IMR-90 (cell line): ENCODE data around the gene PMPCA. TPM values are rescaled to one million over a fixed set of nuclear protein-coding genes. Genes with fewer than 3 reads are reported as not detected.

ENCODE experiments used
- ATAC-seq: fragments of 200-7000 bp; cut with Tn5 transposase; 2 replicates; pipeline ENCODE4 v1.9.1; 2020; ENCODE audit warnings: low read depth, mild to moderate bottlenecking, moderate library complexity
- BruUV-seq: library from RNA; stranded (reverse); fragments of 400-500 nt; replicated peaks from 2 replicates; lab custom pipeline; 2021; lab: Mats Ljungman, UMichigan
- CTCF ChIA-PET: fragments of 300-600 bp; formaldehyde crosslinking; extraction: SDS; loops from one replicate; lab custom pipeline; 2021; ENCODE audit warnings: antibody characterized with exemption; lab: Yijun Ruan, JAX
- POLR2A ChIA-PET: fragments of 300-600 bp; sonication (Branson Sonifier 250); formaldehyde crosslinking; loops from one replicate; lab custom pipeline; 2022; ENCODE audit warnings: antibody characterized with exemption; ENCODE audit not compliant: unreplicated experiment; lab: Charles Lee
- DNase-seq: peaks from one replicate; pipeline ENCODE4 v3.0.0; 2013
- H2AFZ ChIP-seq: replicated peaks from 2 replicates; pipeline ENCODE3; 2013; ENCODE audit warnings: low read length, mild to moderate bottlenecking; ENCODE audit not compliant: poor library complexity
- H2AK5ac ChIP-seq: 2 replicates; pipeline ENCODE4 v1.6.1; 2013; ENCODE audit warnings: low read depth, low read length, inconsistent platforms
- H2AK9ac ChIP-seq: replicated peaks from 2 replicates; pipeline ENCODE3; 2013; ENCODE audit warnings: mild to moderate bottlenecking, low read depth, low read length, moderate library complexity; ENCODE audit not compliant: poor library complexity
- H2BK120ac ChIP-seq: 2 replicates; pipeline ENCODE4 v1.6.1; 2013; ENCODE audit warnings: low read depth, low read length, inconsistent platforms
- H2BK15ac ChIP-seq: 3 replicates; pipeline ENCODE4 v1.6.1; 2013; ENCODE audit warnings: low read depth, low read length, inconsistent platforms
- H2BK20ac ChIP-seq: 2 replicates; pipeline ENCODE4 v1.6.1; 2013; ENCODE audit warnings: low read depth, mild to moderate bottlenecking, inconsistent platforms, low read length, moderate library complexity
- H2BK5ac ChIP-seq: 2 replicates; pipeline ENCODE4 v1.6.1; 2013; ENCODE audit warnings: mild to moderate bottlenecking, low read depth, low read length, inconsistent platforms; ENCODE audit not compliant: poor library complexity, severe bottlenecking
- H3K14ac ChIP-seq: replicated peaks from 2 replicates; pipeline ENCODE4 v1.6.1; 2013; ENCODE audit warnings: low read depth, low read length, inconsistent platforms
- H3K18ac ChIP-seq: 2 replicates; pipeline ENCODE4 v1.6.1; 2013; ENCODE audit warnings: low read depth, low read length, control low read depth
- H3K23ac ChIP-seq: 2 replicates; pipeline ENCODE4 v1.6.1; 2013; ENCODE audit warnings: low read depth, low read length, inconsistent platforms
- H3K27ac ChIP-seq: 2 replicates; pipeline ENCODE4 v1.5.1; 2013; ENCODE audit warnings: mild to moderate bottlenecking, control low read depth, low read length; ENCODE audit not compliant: insufficient read depth
- H3K27me3 ChIP-seq: 2 replicates; pipeline ENCODE4 v1.6.1; 2013; ENCODE audit warnings: low read length; ENCODE audit not compliant: control insufficient read depth, insufficient read depth
- H3K36me3 ChIP-seq: 2 replicates; pipeline ENCODE4 v1.6.1; 2013; ENCODE audit warnings: low read length, mixed read lengths; ENCODE audit not compliant: control insufficient read depth, insufficient read depth
- H3K4ac ChIP-seq: 2 replicates; pipeline ENCODE4 v1.6.1; 2013; ENCODE audit warnings: low read depth, low read length, inconsistent platforms
- H3K4me1 ChIP-seq: 2 replicates; pipeline ENCODE4 v1.6.1; 2013; ENCODE audit warnings: low read length, mixed read lengths; ENCODE audit not compliant: control insufficient read depth, insufficient read depth
- H3K4me2 ChIP-seq: 2 replicates; pipeline ENCODE4 v1.6.1; 2013; ENCODE audit warnings: low read depth, mild to moderate bottlenecking, control low read depth, low read length, moderate library complexity
- H3K4me3 ChIP-seq: 2 replicates; pipeline ENCODE4 v1.5.1; 2013; ENCODE audit warnings: low read depth, mild to moderate bottlenecking, control low read depth, low read length, moderate library complexity; ENCODE audit not compliant: insufficient read depth
- H3K56ac ChIP-seq: 2 replicates; pipeline ENCODE4 v1.6.1; 2013; ENCODE audit warnings: low read length, inconsistent platforms; ENCODE audit not compliant: insufficient read depth; ENCODE audit errors: extremely low read depth
- H3K79me1 ChIP-seq, 2 experiments: 2 replicates each; pipeline ENCODE4 v1.6.1; 2013; ENCODE audit warnings: low read length in 2 of 2, inconsistent platforms in 1 of 2, low read depth in 1 of 2
- H3K9ac ChIP-seq: 2 replicates; pipeline ENCODE4 v1.6.1; 2013; ENCODE audit warnings: low read depth, low read length, control low read depth
- H3K9me1 ChIP-seq: 2 replicates; pipeline ENCODE4 v1.6.1; 2013; ENCODE audit warnings: low read length, inconsistent platforms; ENCODE audit not compliant: insufficient read depth
- H3K9me3 ChIP-seq: 2 replicates; pipeline ENCODE4 v1.6.1; 2013; ENCODE audit warnings: low read length; ENCODE audit not compliant: control insufficient read depth, insufficient read depth
- H4K20me1 ChIP-seq: 2 replicates; pipeline ENCODE4 v1.6.1; 2013; ENCODE audit warnings: low read length, inconsistent platforms; ENCODE audit not compliant: insufficient read depth
- H4K5ac ChIP-seq: 2 replicates; pipeline ENCODE4 v1.6.1; 2013; ENCODE audit warnings: mild to moderate bottlenecking, low read depth, low read length, control low read depth
- H4K8ac ChIP-seq, 2 experiments: 2 replicates each; pipeline ENCODE4 v1.6.1; 2013; ENCODE audit warnings: low read depth in 2 of 2, low read length in 2 of 2, control low read depth in 1 of 2, inconsistent platforms in 1 of 2
- H4K91ac ChIP-seq: 2 replicates; pipeline ENCODE4 v1.6.1; 2013; ENCODE audit warnings: low read depth, low read length, inconsistent platforms; ENCODE audit not compliant: insufficient read depth
- BHLHE40 ChIP-seq: fragments of 150-350 bp; IDR thresholded peaks from 2 replicates; pipeline ENCODE4 v1.6.1; 2016; ENCODE audit warnings: mild to moderate bottlenecking, low read depth, low read length
- CEBPB ChIP-seq: IDR thresholded peaks from 2 replicates; pipeline ENCODE4 v1.6.1; 2012; ENCODE audit warnings: low read depth, low read length, improper control_type of control experiment
- CHD1 ChIP-seq: IDR thresholded peaks from 2 replicates; pipeline ENCODE4 v1.6.1; 2012; ENCODE audit warnings: low read depth, low read length, improper control_type of control experiment
- CTCF ChIP-seq: conservative IDR thresholded peaks from 2 replicates; pipeline ENCODE4 v1.5.1; 2012; ENCODE audit warnings: mild to moderate bottlenecking, low read depth, low read length, improper control_type of control experiment
- FOS ChIP-seq: fragments of 150-350 bp; IDR thresholded peaks from 2 replicates; pipeline ENCODE4 v1.6.1; 2016; ENCODE audit warnings: low read depth, low read length
- MAFK ChIP-seq: IDR thresholded peaks from 2 replicates; pipeline ENCODE4 v1.6.1; 2012; ENCODE audit warnings: low read depth, low read length, improper control_type of control experiment
- MAZ ChIP-seq: IDR thresholded peaks from 2 replicates; pipeline ENCODE4 v1.6.1; 2012; ENCODE audit warnings: low read depth, mild to moderate bottlenecking, low read length, improper control_type of control experiment, moderate library complexity, borderline replicate concordance
- MXI1 ChIP-seq: IDR thresholded peaks from 2 replicates; pipeline ENCODE4 v1.6.1; 2012; ENCODE audit warnings: low read depth, mild to moderate bottlenecking, low read length, moderate library complexity, borderline replicate concordance
- NFE2L2 ChIP-seq: fragments of 150-350 bp; IDR thresholded peaks from 2 replicates; pipeline ENCODE4 v1.6.1; 2016; ENCODE audit warnings: low read depth, mild to moderate bottlenecking, low read length
- RCOR1 ChIP-seq: IDR thresholded peaks from 2 replicates; pipeline ENCODE4 v1.6.1; 2012; ENCODE audit warnings: mild to moderate bottlenecking, low read length, improper control_type of control experiment; ENCODE audit not compliant: insufficient replicate concordance
- RFX5 ChIP-seq: IDR thresholded peaks from 2 replicates; pipeline ENCODE4 v1.8.0; 2012; ENCODE audit warnings: low read depth, mild to moderate bottlenecking, low read length, moderate library complexity
- SMC3 ChIP-seq: fragments of 150-350 bp; IDR thresholded peaks from 2 replicates; pipeline ENCODE4 v1.6.1; 2016; ENCODE audit warnings: low read depth, mild to moderate bottlenecking, antibody characterized with exemption, low read length, moderate library complexity
- WGBS, 2 experiments: methylation state at CpG; one replicate each; pipeline versions ENCODE4 v1.1.5 to v1.1.7; 2013; ENCODE audit warnings: missing lambda C conversion rate in 2 of 2; ENCODE audit not compliant: insufficient read length in 1 of 2; ENCODE audit errors: extremely low coverage in 2 of 2; 5-methylcytosine and 5-hydroxymethylcytosine counted together
- dilution Hi-C: fragments of 300-500 bp; cut with HindIII; formaldehyde crosslinking; loops from one replicate; pipeline ENCODE4 v1.14.3; 2018; ENCODE audit warnings: low sequenced_read_pairs; ENCODE audit not compliant: unreplicated experiment
- in situ Hi-C: fragments of 300-500 bp; cut with MboI; formaldehyde crosslinking; loops from 3 replicates; pipeline ENCODE4 v1.14.3; 2019; ENCODE audit warnings: low sequenced_read_pairs, inconsistent platforms, mixed read lengths
- intact Hi-C: fragments of 100-400 bp; cut with micrococcal nuclease; formaldehyde crosslinking; loops from 2 replicates; pipeline ENCODE4 v1.10.0; 2022
- polyA plus RNA-seq, 3 experiments: library from polyadenylated mRNA; depleted of rRNA; stranded (reverse); fragments of >200 nt; gene quantifications; 2 replicates each; pipeline ENCODE4 v1.2.3, GENCODE V29; 2012; ENCODE audit warnings: low replicate concordance in 1 of 3
- total RNA-seq: library from RNA; depleted of rRNA; stranded (reverse); fragments of >200 nt; gene quantifications from 2 replicates; pipeline ENCODE4 v1.2.3, GENCODE V29; 2012
- TF ChIP-seq, protein P1 (sequence below): fragments of 150-350 bp; IDR thresholded peaks from 2 replicates; pipeline ENCODE4 v1.6.1; 2016; ENCODE audit warnings: low read depth, mild to moderate bottlenecking, low read length, moderate library complexity, borderline replicate concordance

PMPCA gene
- total and polyA plus RNA-seq, 2 of the 4 experiments (the other 2 are of a cell fraction), result 62.6 to 95.8 TPM

GRCh38 chr9:136412962-136413361 lies 2.5 kb downstream of the PMPCA start:
- H2BK5ac ChIP-seq, result no peak overlapping the region
- DNase-seq (no peak), ATAC-seq (no peak)
- no peak overlapping the region for H3K18ac ChIP-seq
- CTCF ChIA-PET, result no interaction called here
- no peak overlapping the region for H3K4ac ChIP-seq
- peaks cover 11 to 67% of the 10 kb centered on the region in 2 experiments for H3K79me1 ChIP-seq
- no peak overlapping the region for H3K14ac ChIP-seq
- no peak overlapping the region for H3K9ac ChIP-seq
- no peak overlapping the region for H2BK20ac ChIP-seq
- H2AK9ac ChIP-seq, result peak overlapping the region; percentile 51
- no TSS peak for BruUV-seq
- peaks cover 36% of the 10 kb centered on the region for H4K20me1 ChIP-seq
- H3K23ac ChIP-seq, result no peak overlapping the region
- POLR2A ChIA-PET, result no interaction called here
- in situ Hi-C loops (no loop called here), dilution Hi-C loops (no loop called here), intact Hi-C loops (no loop called here)
- no peaks in the 10 kb centered on the region for H3K9me3 ChIP-seq
- peak overlapping the region; percentile 37 for H2AFZ ChIP-seq
- H2BK120ac ChIP-seq, result no peak overlapping the region
- 61% methylated on average over 7 of the region's 9 CpGs; no CpG with 5 or more reads in 1 of the 2 experiments for WGBS, 2 experiments
- H4K91ac ChIP-seq, result no peak overlapping the region
- H3K4me2 ChIP-seq, result no peak overlapping the region
- H4K5ac ChIP-seq, result no peak overlapping the region
- no peak overlapping the region for H3K27ac ChIP-seq
- no peak overlapping the region for H3K4me3 ChIP-seq
- H3K36me3 ChIP-seq, result peaks cover 48% of the 10 kb centered on the region
- 0 out of 2 replicates have a peak overlapping the region, but pooled peaks have one; percentile 9 for H2AK5ac ChIP-seq
- no peak overlapping the region for H2BK15ac ChIP-seq
- peaks cover 12% of the 10 kb centered on the region for H3K4me1 ChIP-seq
- H3K56ac ChIP-seq, result no peak overlapping the region
- peaks cover 13% of the 10 kb centered on the region; the same call in 1 of the 2 replicates for H3K9me1 ChIP-seq
- H4K8ac ChIP-seq, result no peak overlapping the region
- H3K27me3 ChIP-seq, result no peaks in the 10 kb centered on the region
- TF ChIP-seq RCOR1, result no peak
- TF ChIP-seq MXI1, result no peak
- no peak for TF ChIP-seq MAZ
- TF ChIP-seq SMC3, result no peak
- TF ChIP-seq FOS, result no peak
- TF ChIP-seq, protein P1, sequence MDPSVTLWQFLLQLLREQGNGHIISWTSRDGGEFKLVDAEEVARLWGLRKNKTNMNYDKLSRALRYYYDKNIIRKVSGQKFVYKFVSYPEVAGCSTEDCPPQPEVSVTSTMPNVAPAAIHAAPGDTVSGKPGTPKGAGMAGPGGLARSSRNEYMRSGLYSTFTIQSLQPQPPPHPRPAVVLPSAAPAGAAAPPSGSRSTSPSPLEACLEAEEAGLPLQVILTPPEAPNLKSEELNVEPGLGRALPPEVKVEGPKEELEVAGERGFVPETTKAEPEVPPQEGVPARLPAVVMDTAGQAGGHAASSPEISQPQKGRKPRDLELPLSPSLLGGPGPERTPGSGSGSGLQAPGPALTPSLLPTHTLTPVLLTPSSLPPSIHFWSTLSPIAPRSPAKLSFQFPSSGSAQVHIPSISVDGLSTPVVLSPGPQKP, result no peak
- TF ChIP-seq NFE2L2, result no peak
- no peak for TF ChIP-seq BHLHE40
- TF ChIP-seq RFX5, result no peak
- TF ChIP-seq CEBPB, result no peak
- TF ChIP-seq MAFK, result no peak
- TF ChIP-seq CTCF, result no peak
- TF ChIP-seq CHD1, result no peak
